ENCODE results near the gene RDH14. TPM values are rescaled to one million over a fixed set of nuclear protein-coding genes. Genes with fewer than 3 reads are reported as not detected.

Gene RDH14
- total RNA-seq, 4 donors from 2014 or later, result 34.3 to 58.3 (median 44.4) TPM

GRCh38 chr2:18588049-18588448 is 27.6 kb upstream of the RDH14 start:
- Histone ChIP-seq H3K9me3 (no peaks in the 10 kb centered on the region), H3K4me3 (replicated peaks in 1 of 3) (no peak overlapping the region), H3K27me3 (no peaks in the 10 kb centered on the region), H3K4me1 (no peaks in the 10 kb centered on the region), H3K27ac (no peak overlapping the region), H3K36me3 (no peaks in the 10 kb centered on the region)
- DNase-seq, result no peak
- 83 to 92% methylated on average over 1 of the region's 1 CpG for WGBS, 2 donors
- TF ChIP-seq POLR2A (IDR thresholded peaks at IDR 0.05), result no peak
- intact Hi-C loops (cut with DNase I), result no loop called here

GRCh38 chr2:18585526-18585925 is 25.1 kb upstream of the RDH14 start:
- 91 to 96% methylated on average over 3 of the region's 3 CpGs for WGBS, 2 donors
- no peaks in the 10 kb centered on the region for H3K4me1 ChIP-seq
- H3K4me3 ChIP-seq (replicated peaks in 1 of 3), result no peak overlapping the region
- H3K27ac ChIP-seq, result no peak overlapping the region
- intact Hi-C loops (cut with DNase I), result no loop called here
- H3K36me3 ChIP-seq, result no peaks in the 10 kb centered on the region
- H3K9me3 ChIP-seq, result no peaks in the 10 kb centered on the region
- TF ChIP-seq, protein P1, sequence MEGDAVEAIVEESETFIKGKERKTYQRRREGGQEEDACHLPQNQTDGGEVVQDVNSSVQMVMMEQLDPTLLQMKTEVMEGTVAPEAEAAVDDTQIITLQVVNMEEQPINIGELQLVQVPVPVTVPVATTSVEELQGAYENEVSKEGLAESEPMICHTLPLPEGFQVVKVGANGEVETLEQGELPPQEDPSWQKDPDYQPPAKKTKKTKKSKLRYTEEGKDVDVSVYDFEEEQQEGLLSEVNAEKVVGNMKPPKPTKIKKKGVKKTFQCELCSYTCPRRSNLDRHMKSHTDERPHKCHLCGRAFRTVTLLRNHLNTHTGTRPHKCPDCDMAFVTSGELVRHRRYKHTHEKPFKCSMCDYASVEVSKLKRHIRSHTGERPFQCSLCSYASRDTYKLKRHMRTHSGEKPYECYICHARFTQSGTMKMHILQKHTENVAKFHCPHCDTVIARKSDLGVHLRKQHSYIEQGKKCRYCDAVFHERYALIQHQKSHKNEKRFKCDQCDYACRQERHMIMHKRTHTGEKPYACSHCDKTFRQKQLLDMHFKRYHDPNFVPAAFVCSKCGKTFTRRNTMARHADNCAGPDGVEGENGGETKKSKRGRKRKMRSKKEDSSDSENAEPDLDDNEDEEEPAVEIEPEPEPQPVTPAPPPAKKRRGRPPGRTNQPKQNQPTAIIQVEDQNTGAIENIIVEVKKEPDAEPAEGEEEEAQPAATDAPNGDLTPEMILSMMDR (IDR thresholded peaks at IDR 0.05), result no peak
- TF ChIP-seq POLR2A (IDR thresholded peaks at IDR 0.05), result no peak
- H3K27me3 ChIP-seq, result no peaks in the 10 kb centered on the region
- DNase-seq, result no peak

- H3K36me3 ChIP-seq, result no peaks in the 10 kb centered on the region
- H3K4me1 ChIP-seq, result no peaks in the 10 kb centered on the region
- intact Hi-C loops (cut with DNase I), result no loop called here
- no peak for DNase-seq
- WGBS, 2 donors, result 70 to 90% methylated on average over 10 to 17 of the region's 32 CpGs
- H3K27me3 ChIP-seq, result no peaks in the 10 kb centered on the region
- TF ChIP-seq, protein P1 (IDR thresholded peaks at IDR 0.05), result no peak
- no peak for TF ChIP-seq POLR2A (IDR thresholded peaks at IDR 0.05)
- H3K27ac ChIP-seq, result no peak overlapping the region
- no peaks in the 10 kb centered on the region for H3K9me3 ChIP-seq
- H3K4me3 ChIP-seq (replicated peaks in 1 of 3), result no peak overlapping the region
Observed at GRCh38 chr2:18584608-18584954, 24.1 kb upstream of the RDH14 start.

GRCh38 chr2:18583905-18584607 is 23.6 kb upstream of the RDH14 start:
- Histone ChIP-seq H3K9me3 (no peaks in the 10 kb centered on the region), H3K27me3 (no peaks in the 10 kb centered on the region), H3K27ac (no peak overlapping the region), H3K4me1 (no peaks in the 10 kb centered on the region), H3K4me3 (replicated peaks in 1 of 3) (no peak overlapping the region), H3K36me3 (no peaks in the 10 kb centered on the region)
- 84 to 88% methylated on average over 36 to 37 of the region's 37 CpGs for WGBS, 2 donors
- no peak for DNase-seq
- intact Hi-C loops (cut with DNase I), result no loop called here
- no peak for TF ChIP-seq POLR2A (IDR thresholded peaks at IDR 0.05)
- TF ChIP-seq, protein P1 (IDR thresholded peaks at IDR 0.05), result no peak

DNA sequence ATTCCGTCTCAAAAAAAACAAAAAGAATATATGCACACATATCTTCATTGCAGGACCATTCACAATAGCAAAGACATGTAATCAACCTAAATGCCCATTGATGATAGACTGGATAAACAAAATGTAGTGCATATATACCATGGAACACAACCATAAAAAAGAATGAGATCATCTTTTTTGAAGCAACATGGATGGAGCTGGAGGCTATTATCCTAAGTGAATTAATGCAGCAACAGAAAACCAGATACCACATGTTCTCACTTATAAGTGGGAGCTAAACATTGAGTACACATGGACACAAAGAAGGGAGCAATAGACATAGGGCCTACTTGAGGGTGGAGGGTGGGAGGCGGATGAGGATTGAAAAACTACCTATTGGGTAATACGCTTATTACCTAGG is 20.2 kb upstream of the RDH14 start:
- no peak overlapping the region for H3K27ac ChIP-seq
- DNase-seq, result no peak
- H3K27me3 ChIP-seq, result no peaks in the 10 kb centered on the region
- intact Hi-C loops (cut with DNase I), result no loop called here
- no peaks in the 10 kb centered on the region for H3K36me3 ChIP-seq
- whole genome bisulfite sequencing, 2 donors, result 96% methylated on average over 3 of the region's 3 CpGs
- no peaks in the 10 kb centered on the region for H3K4me1 ChIP-seq
- no peak for TF ChIP-seq POLR2A (IDR thresholded peaks at IDR 0.05)
- TF ChIP-seq, protein P1 (IDR thresholded peaks at IDR 0.05), result no peak
- H3K4me3 ChIP-seq (replicated peaks in 1 of 3), result no peak overlapping the region
- H3K9me3 ChIP-seq, result no peaks in the 10 kb centered on the region
